Measurements from ENCODE around the gene RAB30. TPM values are rescaled to one million over a fixed set of nuclear protein-coding genes. Genes with fewer than 3 reads are reported as not detected.

Gene RAB30
- total and polyA plus RNA-seq, 2 experiments from 2014 or later = 2.5 to 10.2 TPM

- TF ChIP-seq EZH2 (IDR thresholded peaks at IDR 0.05; ENCODE audit: borderline replicate concordance) (no peak), EZH2phosphoT487 (IDR thresholded peaks at IDR 0.05; ENCODE audit: low read depth, severe bottlenecking, unreplicated experiment) (no peak)
- TF ChIP-seq, protein P1, sequence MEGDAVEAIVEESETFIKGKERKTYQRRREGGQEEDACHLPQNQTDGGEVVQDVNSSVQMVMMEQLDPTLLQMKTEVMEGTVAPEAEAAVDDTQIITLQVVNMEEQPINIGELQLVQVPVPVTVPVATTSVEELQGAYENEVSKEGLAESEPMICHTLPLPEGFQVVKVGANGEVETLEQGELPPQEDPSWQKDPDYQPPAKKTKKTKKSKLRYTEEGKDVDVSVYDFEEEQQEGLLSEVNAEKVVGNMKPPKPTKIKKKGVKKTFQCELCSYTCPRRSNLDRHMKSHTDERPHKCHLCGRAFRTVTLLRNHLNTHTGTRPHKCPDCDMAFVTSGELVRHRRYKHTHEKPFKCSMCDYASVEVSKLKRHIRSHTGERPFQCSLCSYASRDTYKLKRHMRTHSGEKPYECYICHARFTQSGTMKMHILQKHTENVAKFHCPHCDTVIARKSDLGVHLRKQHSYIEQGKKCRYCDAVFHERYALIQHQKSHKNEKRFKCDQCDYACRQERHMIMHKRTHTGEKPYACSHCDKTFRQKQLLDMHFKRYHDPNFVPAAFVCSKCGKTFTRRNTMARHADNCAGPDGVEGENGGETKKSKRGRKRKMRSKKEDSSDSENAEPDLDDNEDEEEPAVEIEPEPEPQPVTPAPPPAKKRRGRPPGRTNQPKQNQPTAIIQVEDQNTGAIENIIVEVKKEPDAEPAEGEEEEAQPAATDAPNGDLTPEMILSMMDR (IDR thresholded peaks at IDR 0.05; ENCODE audit: poor library complexity) = no peak
- no peaks in the 10 kb centered on the region for H3K79me2 ChIP-seq
- H2AFZ ChIP-seq = peak overlapping the region; percentile 62
- peak overlapping the region; percentile 61 for H3K27ac ChIP-seq
- no peaks in the 10 kb centered on the region for H4K20me1 ChIP-seq (ENCODE audit: insufficient read depth, poor library complexity, severe bottlenecking)
- H3K9me2 ChIP-seq (replicated peaks; ENCODE audit: insufficient read depth) = no peaks in the 10 kb centered on the region
- 14% methylated on average over 6 of the region's 6 CpGs for WGBS (ENCODE audit: low lambda C conversion rate, missing lambda C conversion rate)
- no peaks in the 10 kb centered on the region for H3K27me3 ChIP-seq
- DNase-seq (ENCODE audit: low spot score) = peak; percentile 69
- H3K9me3 ChIP-seq (ENCODE audit: low read depth) = no peaks in the 10 kb centered on the region
- no peak overlapping the region for H3K4me3 ChIP-seq
- peaks cover 12% of the 10 kb centered on the region for H3K4me1 ChIP-seq (ENCODE audit: insufficient read depth)
- H3K4me2 ChIP-seq = peak overlapping the region; percentile 52
- no peaks in the 10 kb centered on the region for H3K36me3 ChIP-seq (replicated peaks; ENCODE audit: insufficient read depth, low read depth)
These were observed 63.7 kb downstream of the RAB30 start for GRCh38 chr11:83007909-83008580.

GRCh38 chr11:83007477-83007876 is 64.2 kb downstream of the RAB30 start:
- Histone ChIP-seq H4K20me1 (ENCODE audit: insufficient read depth, poor library complexity, severe bottlenecking) (no peaks in the 10 kb centered on the region), H3K79me2 (no peaks in the 10 kb centered on the region), H3K4me1 (ENCODE audit: insufficient read depth) (peaks cover 12% of the 10 kb centered on the region), H3K4me3 (no peak overlapping the region), H2AFZ (peak overlapping the region; percentile 62), H3K27ac (peak overlapping the region; percentile 61), H3K9me3 (ENCODE audit: low read depth) (no peaks in the 10 kb centered on the region), H3K9me2 (replicated peaks; ENCODE audit: insufficient read depth) (no peaks in the 10 kb centered on the region), H3K27me3 (no peaks in the 10 kb centered on the region), H3K4me2 (peak overlapping the region; percentile 52), H3K36me3 (replicated peaks; ENCODE audit: insufficient read depth, low read depth) (no peaks in the 10 kb centered on the region)
- 75% methylated on average over 5 of the region's 5 CpGs for WGBS (ENCODE audit: low lambda C conversion rate, missing lambda C conversion rate)
- TF ChIP-seq, protein P1 (IDR thresholded peaks at IDR 0.05; ENCODE audit: poor library complexity) = no peak
- TF ChIP-seq EZH2phosphoT487 (IDR thresholded peaks at IDR 0.05; ENCODE audit: low read depth, severe bottlenecking, unreplicated experiment) = no peak
- TF ChIP-seq EZH2 (IDR thresholded peaks at IDR 0.05; ENCODE audit: borderline replicate concordance) = no peak
- no peak for DNase-seq (ENCODE audit: low spot score)

DNA sequence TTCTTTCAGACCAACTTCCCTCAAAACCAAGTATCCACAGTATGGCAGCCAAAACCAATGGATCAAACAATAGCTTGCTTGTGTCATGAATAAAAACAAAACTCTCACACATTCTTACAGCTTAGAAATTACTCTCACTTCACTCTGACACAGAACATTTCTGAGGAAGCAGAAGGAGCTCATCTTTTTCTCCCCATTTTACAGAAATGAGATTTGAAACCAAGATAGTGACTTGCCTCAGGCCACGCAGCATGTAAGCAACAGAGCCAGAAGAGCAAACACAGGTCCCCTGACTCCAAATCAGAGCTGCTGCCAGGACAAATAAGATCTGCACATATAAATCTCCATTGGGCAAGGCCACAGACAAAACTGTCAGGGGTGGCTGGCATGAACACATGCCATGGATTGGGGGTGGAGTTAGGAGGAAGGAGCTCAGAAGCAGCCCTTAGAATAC is 64.8 kb downstream of the RAB30 start:
- Histone ChIP-seq H3K4me1 (ENCODE audit: insufficient read depth) (peaks cover 12% of the 10 kb centered on the region), H3K4me2 (no peak overlapping the region), H3K9me2 (replicated peaks; ENCODE audit: insufficient read depth) (no peaks in the 10 kb centered on the region), H3K9me3 (ENCODE audit: low read depth) (no peaks in the 10 kb centered on the region), H3K4me3 (no peak overlapping the region), H3K79me2 (no peaks in the 10 kb centered on the region), H3K36me3 (replicated peaks; ENCODE audit: insufficient read depth, low read depth) (no peaks in the 10 kb centered on the region), H3K27ac (no peak overlapping the region), H4K20me1 (ENCODE audit: insufficient read depth, poor library complexity, severe bottlenecking) (no peaks in the 10 kb centered on the region), H2AFZ (no peak overlapping the region), H3K27me3 (no peaks in the 10 kb centered on the region)
- DNase-seq (ENCODE audit: low spot score) = no peak
- TF ChIP-seq EZH2 (IDR thresholded peaks at IDR 0.05; ENCODE audit: borderline replicate concordance) = no peak
- TF ChIP-seq EZH2phosphoT487 (IDR thresholded peaks at IDR 0.05; ENCODE audit: low read depth, severe bottlenecking, unreplicated experiment) = no peak
- TF ChIP-seq, protein P1 (IDR thresholded peaks at IDR 0.05; ENCODE audit: poor library complexity) = no peak
- WGBS (ENCODE audit: low lambda C conversion rate, missing lambda C conversion rate) = 79% methylated on average over 1 of the region's 1 CpG

Data from hepatocyte (in vitro differentiated cells).